ENCODE data around the gene PIP5K1C. TPM values are rescaled to one million over a fixed set of nuclear protein-coding genes. Genes with fewer than 3 reads are reported as not detected.

PIP5K1C gene
- total RNA-seq, 3 donors from 2014 or later, result 14.6 to 15.7 (median 15.7) TPM

- H3K4me1 ChIP-seq, result peaks cover 0 to 3% of the 10 kb centered on the region in 2 donors
- H3K27ac ChIP-seq, result no peak overlapping the region
- no peaks in the 10 kb centered on the region for H3K36me3 ChIP-seq
- intact Hi-C loops (cut with DNase I; ENCODE audit: low total_unique reads), result loop anchor here (5.0 kb wide), 1 partner anchor 1320 kb away; no protein-coding TSS in a partner anchor
- H3K4me3 ChIP-seq, result no peak overlapping the region
- TF ChIP-seq POLR2A (IDR thresholded peaks at IDR 0.05) (no peak), POLR2AphosphoS5 (IDR thresholded peaks at IDR 0.05) (no peak)
- TF ChIP-seq, protein P1, sequence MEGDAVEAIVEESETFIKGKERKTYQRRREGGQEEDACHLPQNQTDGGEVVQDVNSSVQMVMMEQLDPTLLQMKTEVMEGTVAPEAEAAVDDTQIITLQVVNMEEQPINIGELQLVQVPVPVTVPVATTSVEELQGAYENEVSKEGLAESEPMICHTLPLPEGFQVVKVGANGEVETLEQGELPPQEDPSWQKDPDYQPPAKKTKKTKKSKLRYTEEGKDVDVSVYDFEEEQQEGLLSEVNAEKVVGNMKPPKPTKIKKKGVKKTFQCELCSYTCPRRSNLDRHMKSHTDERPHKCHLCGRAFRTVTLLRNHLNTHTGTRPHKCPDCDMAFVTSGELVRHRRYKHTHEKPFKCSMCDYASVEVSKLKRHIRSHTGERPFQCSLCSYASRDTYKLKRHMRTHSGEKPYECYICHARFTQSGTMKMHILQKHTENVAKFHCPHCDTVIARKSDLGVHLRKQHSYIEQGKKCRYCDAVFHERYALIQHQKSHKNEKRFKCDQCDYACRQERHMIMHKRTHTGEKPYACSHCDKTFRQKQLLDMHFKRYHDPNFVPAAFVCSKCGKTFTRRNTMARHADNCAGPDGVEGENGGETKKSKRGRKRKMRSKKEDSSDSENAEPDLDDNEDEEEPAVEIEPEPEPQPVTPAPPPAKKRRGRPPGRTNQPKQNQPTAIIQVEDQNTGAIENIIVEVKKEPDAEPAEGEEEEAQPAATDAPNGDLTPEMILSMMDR (IDR thresholded peaks at IDR 0.05), result no peak
- no peaks in the 10 kb centered on the region for H3K27me3 ChIP-seq
- DNase-seq (ENCODE audit: low spot score in 2 of 2), result no peak
- peaks cover 0 to 8% of the 10 kb centered on the region in 2 donors for H3K9me3 ChIP-seq
Observed at GRCh38 chr19:3682286-3682685, 18.0 kb downstream of the PIP5K1C start.

DNA sequence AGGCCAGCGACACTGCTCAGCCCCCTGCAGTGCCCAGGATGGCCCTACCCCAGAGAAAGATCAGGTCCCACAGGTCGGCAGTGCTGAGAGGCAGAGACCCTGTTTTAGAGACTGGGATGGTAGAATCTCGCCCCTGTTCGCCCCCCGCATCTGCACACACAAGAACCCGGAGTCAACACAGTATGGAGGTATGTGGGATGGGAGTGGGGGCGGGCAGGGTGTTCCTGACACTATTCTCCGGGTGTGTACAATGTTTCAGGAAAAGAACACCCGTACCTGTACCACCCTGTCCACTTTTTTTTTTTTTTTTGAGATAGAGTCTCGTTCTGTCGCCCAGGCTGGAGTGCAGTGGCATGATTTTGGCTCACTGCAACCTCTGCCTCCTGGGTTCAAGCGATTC is 19.3 kb downstream of the PIP5K1C start:
- Histone ChIP-seq H3K4me1 (no peaks in the 10 kb centered on the region), H3K27me3 (no peaks in the 10 kb centered on the region), H3K27ac (no peak overlapping the region), H3K4me3 (no peak overlapping the region), H3K36me3 (no peaks in the 10 kb centered on the region), H3K9me3 (peaks cover 0 to 8% of the 10 kb centered on the region in 2 donors)
- TF ChIP-seq, protein P1 (IDR thresholded peaks at IDR 0.05), result no peak
- TF ChIP-seq POLR2A (IDR thresholded peaks at IDR 0.05) (no peak), POLR2AphosphoS5 (IDR thresholded peaks at IDR 0.05) (no peak)
- no peak for DNase-seq (ENCODE audit: low spot score in 2 of 2)
- intact Hi-C loops (cut with DNase I; ENCODE audit: low total_unique reads), result loop anchor here (5.0 kb wide), 1 partner anchor 1321 kb away; no protein-coding TSS in a partner anchor

DNA sequence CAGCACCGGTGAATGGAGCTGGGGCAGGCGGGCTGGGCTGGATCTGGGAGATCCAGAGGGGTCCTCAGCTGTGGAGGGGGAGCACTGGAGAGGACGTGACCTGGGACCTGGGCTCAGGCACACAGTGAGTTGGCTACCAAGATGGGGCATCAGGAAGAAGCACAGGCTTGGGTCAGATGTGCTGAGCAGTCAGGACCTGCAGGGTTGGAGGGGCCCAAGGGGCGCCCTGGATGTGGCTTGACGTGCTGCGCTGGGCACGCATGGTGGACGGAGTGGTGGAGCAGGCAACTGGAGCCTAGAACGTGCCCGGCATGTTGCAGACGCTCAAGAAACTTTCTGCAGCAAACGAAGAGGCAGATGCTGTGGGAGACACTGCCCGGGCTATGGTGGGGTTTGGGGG is 20.7 kb downstream of the PIP5K1C start:
- Histone ChIP-seq H3K4me3 (no peak overlapping the region), H3K9me3 (peaks cover 0 to 5% of the 10 kb centered on the region in 2 donors), H3K27ac (no peak overlapping the region), H3K36me3 (no peaks in the 10 kb centered on the region), H3K4me1 (no peaks in the 10 kb centered on the region), H3K27me3 (no peaks in the 10 kb centered on the region)
- TF ChIP-seq, protein P1 (IDR thresholded peaks at IDR 0.05), result no peak
- TF ChIP-seq POLR2AphosphoS5 (IDR thresholded peaks at IDR 0.05) (no peak), POLR2A (IDR thresholded peaks at IDR 0.05) (no peak)
- DNase-seq (ENCODE audit: low spot score in 2 of 2), result no peak
- intact Hi-C loops (cut with DNase I; ENCODE audit: low total_unique reads), result no loop called here

DNA sequence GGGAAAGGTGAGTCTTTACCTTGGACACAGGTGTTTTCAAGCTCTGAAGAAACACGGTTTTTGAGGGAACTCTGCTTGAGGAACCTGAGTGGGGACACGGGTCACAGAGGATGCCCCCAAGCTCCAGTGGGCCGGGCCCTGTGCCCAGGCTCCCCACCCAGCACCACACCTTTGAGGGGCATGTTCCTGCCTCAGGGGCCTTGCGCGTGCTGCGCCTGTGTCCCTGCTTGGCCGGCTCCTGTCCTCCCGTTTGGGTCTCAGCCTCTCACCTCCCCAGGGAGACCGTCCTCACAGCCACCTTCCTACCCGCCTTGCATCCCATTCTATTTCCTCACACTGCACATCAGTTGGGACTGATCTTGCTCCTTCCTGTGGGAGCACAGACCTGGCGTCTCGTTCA is 21.1 kb downstream of the PIP5K1C start:
- peaks cover 0 to 1% of the 10 kb centered on the region in 2 donors for H3K9me3 ChIP-seq
- H3K27ac ChIP-seq, result no peak overlapping the region
- TF ChIP-seq POLR2A (IDR thresholded peaks at IDR 0.05), result no peak
- no peak for TF ChIP-seq POLR2AphosphoS5 (IDR thresholded peaks at IDR 0.05)
- TF ChIP-seq, protein P1 (IDR thresholded peaks at IDR 0.05), result no peak
- intact Hi-C loops (cut with DNase I; ENCODE audit: low total_unique reads), result no loop called here
- no peak for DNase-seq (ENCODE audit: low spot score in 2 of 2)
- no peaks in the 10 kb centered on the region for H3K4me1 ChIP-seq
- H3K27me3 ChIP-seq, result no peaks in the 10 kb centered on the region
- H3K4me3 ChIP-seq, result no peak overlapping the region
- no peaks in the 10 kb centered on the region for H3K36me3 ChIP-seq

GRCh38 chr19:3678188-3678587 is 22.1 kb downstream of the PIP5K1C start:
- Histone ChIP-seq H3K27me3 (no peaks in the 10 kb centered on the region), H3K4me1 (no peaks in the 10 kb centered on the region), H3K4me3 (no peak overlapping the region), H3K27ac (no peak overlapping the region), H3K9me3 (no peaks in the 10 kb centered on the region), H3K36me3 (no peaks in the 10 kb centered on the region)
- TF ChIP-seq, protein P1 (IDR thresholded peaks at IDR 0.05), result no peak
- DNase-seq (ENCODE audit: low spot score in 2 of 2), result no peak
- intact Hi-C loops (cut with DNase I; ENCODE audit: low total_unique reads), result no loop called here

All from breast epithelium (tissue), 4 donors.